Activated T-helper 1 cell treated with anti-CD3 and anti-CD28 coated beads, Interleukin-2, amount 50 U/mL, for 16 hours (primary cell): ENCODE results near the gene NOS1AP.
"Not testable (repeated sequence)": the region's sequence is repeated elsewhere in the genome, so short reads cannot be mapped to it uniquely, and the experiment has no call there.

ENCODE experiments used
- DNase-seq, 2 donors: peaks; one replicate each; pipeline ENCODE4 v3.0.0-alpha.2; 2020; ENCODE audit warnings: low read depth in 1 of 2, low spot score in 1 of 2

Gene NOS1AP

GRCh38 chr1:162056579-162056978 lies 12.9 kb upstream of the NOS1AP start:
- no peak for DNase-seq

DNA sequence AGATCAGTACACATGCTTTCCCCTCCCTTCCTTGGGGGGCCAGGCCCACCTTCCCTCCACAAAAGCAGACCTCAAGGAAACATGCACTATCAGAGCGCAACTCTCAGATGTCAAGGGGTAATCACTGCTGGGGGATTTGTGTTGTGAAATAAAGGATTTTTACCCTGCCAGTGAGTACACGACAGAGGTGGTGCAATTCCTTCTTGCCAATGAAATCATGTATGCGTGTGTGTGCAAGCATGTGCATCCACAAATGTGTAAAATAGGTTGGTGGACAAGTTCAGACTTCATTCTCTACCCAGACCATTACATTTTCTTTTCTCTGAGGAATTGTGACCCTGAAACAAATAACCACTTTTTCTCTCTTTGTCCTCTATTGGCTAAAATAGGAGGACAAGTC lies 9.8 kb upstream of the NOS1AP start:
- no peak for DNase-seq

DNA sequence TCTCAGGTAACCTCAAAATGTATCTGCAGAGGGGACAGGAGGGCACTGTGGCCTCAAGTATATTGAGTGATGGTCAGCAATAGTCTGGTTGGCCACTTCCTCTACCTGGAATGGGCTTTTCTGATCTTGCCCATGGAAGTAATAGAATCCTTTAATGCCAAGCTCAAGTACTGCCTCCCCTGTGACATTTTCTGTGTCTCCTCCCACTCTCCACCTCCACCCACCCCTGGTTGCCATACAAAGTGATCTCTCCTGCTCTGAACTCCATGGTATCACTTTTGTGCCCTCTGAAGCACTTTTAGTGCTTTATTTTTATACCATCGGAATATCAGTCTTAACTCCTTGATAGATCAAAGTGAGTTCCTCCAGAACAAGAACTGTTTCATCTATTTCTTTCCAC lies 9.2 kb upstream of the NOS1AP start:
- no peak for DNase-seq

GRCh38 chr1:162062542-162063015 lies 6.9 kb upstream of the NOS1AP start:
- no peak for DNase-seq

- no peak for DNase-seq
Observed at GRCh38 chr1:162065016-162065415, 4.5 kb upstream of the NOS1AP start.

GRCh38 chr1:162066836-162067235 lies 2.7 kb upstream of the NOS1AP start:
- not testable (repeated sequence) for DNase-seq

GRCh38 chr1:162067466-162067865 lies 2.0 kb upstream of the NOS1AP start:
- DNase-seq = no peak

- no peak for DNase-seq
Observed at GRCh38 chr1:162068301-162068700, 1.2 kb upstream of the NOS1AP start.

DNA sequence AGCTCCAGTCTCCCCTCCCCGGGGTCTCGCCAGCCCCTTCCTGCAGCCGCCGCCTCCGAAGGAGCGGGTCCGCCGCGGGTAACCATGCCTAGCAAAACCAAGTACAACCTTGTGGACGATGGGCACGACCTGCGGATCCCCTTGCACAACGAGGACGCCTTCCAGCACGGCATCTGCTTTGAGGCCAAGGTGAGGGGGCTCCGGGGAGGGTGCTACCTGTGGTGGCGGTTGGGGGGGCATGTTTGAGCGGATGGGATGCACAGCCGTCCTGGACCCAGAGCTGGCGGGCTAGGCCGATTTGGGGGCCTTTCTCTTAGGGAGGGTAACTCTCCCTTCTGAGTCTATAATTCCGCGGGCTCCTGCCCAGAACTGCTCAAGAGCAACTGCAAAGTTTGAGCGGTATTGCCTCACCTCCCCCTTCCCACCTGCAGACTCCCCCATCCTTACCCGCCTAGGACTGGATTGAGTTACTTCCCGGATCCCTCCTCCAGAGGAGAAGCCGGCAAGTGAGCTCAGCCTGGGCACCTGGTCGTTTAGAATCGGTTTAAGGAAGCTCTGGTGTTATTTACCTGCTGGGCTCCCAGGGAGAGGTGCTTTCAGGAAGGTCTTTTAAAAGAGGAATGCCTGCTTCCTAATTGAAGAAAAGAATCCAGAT lies 730 bp downstream of the NOS1AP start:
- DNase-seq = no peak

DNA sequence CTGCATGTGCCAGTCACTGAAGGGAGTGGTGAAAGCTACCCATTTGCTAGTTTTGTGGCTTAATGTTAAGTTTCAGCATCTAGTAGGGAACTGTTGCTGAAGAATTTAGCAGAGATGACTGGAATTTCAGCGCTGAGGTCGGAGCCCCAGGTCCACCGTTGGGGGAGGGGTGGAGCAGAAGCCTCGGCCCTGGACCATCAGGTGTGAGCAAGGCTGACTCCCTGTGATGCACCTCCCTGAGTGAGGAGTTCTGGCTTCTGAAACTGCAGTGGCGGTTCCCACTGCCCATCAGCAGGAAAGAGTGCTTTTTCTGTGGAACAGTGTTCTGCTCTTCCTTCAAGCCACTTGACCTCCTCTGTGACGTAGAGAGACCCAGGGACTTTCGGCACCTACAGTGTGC lies 1.3 kb downstream of the NOS1AP start:
- DNase-seq = no peak

DNA sequence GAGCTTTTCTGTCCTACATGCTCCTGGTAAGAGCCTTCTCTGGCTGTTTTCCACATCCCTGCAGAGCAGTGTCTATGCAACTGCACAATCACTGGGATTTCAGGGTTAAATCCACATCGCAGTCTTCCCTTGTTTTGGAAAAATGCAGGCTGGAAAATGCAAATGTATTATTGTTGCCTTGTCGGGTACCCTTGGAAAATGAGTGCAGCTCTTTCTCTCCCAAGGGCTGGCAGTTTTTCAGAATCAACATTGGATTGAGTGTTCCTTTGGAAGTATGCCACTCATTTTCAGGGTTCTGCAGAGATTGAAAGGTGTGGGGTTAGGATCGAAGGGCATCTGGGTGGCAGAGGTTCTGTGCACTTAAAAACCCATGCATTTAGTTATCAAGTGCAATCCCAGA lies 3.2 kb downstream of the NOS1AP start:
- no peak for DNase-seq

DNA sequence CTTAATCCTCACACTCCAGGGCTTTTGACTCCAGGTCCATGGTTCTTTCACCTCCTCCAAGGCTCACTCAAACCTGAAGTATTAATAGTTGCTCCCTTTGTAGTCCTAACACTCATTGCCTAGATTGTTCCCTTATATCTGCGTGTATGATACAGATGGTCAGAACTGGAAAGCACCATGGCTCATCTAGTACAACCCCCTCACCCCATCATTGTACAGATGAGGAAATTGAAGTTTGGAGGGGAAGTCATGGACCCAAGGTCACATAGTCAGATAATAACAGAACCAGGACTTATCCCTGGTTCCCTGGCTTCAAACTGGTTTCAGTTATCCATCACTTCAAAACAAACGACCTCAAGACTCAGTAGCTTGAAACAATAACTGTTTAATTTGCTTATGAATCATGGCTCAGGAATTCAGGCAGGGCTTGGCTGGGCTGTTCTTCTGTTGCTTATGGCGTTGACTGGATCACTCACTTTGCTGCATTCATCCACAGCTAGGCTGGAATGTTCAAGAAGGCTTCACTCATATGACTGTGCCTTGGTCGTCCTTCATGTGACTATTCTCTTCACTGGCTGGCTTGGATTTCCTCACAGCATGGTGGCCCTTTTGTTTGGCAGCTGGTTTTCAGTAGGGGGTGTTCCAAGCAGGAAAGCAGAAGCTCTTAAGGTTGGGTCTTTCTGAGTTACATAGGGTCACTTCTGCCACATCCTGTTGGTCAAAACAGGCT lies 5.0 kb downstream of the NOS1AP start:
- no peak for DNase-seq

DNA sequence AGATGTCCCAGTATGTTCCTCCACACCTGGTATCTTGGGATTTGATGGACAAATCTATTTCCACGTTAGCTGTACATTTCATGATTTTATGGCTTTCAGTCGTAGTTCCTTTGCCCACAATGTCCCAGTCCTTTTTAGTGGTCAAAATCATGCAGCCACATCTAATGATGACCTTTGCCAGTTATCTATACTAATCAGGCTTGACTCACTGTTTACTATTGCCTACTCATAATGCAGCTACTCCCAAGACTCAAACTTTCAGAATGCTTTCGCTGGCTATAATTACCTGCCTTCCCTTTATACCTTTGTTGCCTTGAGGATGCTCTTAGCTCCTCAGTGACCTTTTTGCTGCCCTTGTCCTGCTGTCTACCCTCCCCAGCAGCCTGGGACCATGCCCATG lies 6.4 kb downstream of the NOS1AP start:
- DNase-seq = no peak

DNA sequence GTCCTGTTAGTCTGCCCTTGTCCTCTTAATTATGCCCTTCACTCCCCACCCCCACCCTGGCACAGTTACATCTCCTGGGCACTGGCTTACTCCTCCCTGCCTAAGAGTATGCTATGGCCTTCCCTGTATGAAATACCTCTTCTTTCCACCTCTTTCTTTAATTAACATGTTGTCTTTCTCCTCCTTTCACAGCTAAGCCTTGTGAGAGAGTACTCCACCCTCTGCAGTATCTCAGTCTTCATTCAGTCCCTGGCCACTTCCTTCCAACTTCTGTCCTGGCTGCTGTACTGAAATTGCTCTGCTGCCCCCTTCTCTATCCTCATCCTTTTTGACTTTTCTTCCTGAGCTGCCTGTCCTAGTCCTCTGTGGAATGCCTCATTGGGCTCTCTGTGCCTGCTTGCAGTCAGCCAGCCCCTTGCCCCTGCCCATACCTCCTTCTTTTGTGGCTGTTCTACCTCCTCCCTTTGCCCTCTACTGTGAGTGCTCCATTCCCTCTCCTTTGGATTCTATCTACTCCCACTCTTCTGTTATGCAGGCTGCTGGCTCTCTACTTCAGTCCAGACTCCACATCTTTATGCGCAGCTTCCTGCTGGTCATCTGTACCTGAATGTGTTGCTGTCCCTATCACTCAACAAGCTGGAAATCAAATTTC lies 8.3 kb downstream of the NOS1AP start:
- no peak for DNase-seq

DNA sequence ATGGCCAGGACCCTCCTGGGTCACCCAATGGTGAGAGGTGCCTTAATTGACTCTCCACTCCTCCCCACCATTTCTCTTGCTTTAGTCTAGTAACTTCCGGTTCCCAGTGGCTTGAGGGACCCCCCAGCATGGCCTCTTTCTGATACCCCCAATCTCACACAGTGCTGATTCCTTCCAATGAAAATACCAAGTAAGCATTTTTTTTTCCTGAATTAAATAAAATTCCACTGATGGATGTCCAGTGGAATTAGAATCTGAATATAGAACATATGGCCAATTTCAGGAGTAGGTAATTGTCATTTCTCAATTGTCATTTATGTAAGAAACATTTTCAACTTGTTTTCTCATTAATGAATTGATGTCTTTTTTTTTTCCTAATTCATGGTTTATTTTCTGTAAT lies 9.5 kb downstream of the NOS1AP start:
- DNase-seq = no peak

GRCh38 chr1:162080472-162081015 lies 11.1 kb downstream of the NOS1AP start:
- no peak for DNase-seq

- DNase-seq = no peak
Observed at GRCh38 chr1:162081316-162081715, 11.8 kb downstream of the NOS1AP start.

DNA sequence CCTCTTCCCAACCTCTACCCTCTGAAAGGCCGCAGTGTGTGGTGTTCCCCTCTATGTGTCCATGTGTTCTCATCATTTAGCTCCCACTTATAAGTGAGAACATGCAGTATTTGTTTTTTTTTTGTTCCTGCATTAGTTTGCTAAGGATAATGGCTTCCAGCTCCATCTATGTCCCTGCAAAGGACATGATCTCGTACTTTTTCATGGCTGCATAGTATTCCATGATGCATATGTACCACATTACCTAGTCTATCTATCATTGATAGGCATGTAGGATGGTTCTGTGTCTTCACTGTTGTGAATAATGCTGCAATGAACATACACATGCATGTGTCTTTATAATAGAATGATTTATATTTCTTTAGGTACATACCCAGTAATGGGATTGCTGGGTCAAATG lies 12.6 kb downstream of the NOS1AP start:
- DNase-seq = not testable (repeated sequence)

DNA sequence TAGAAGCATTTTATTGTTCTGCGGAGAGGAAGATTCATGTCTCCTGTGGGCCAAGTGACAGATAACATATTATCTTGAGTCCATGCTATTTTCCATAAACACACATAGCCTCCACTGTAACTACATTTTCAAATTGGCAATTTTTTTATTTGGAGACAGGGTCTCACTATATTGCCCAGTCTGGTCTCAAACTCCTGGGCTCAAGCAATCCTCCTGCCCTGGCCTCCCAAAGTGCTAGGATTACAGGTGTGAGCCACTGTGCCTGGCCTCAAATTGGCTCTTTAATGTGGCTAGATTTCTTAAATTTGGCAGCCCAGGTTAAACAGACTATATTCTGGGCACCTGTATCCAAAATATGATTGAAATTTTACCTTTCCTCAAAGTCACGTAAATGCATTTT lies 13.8 kb downstream of the NOS1AP start:
- no peak for DNase-seq

DNA sequence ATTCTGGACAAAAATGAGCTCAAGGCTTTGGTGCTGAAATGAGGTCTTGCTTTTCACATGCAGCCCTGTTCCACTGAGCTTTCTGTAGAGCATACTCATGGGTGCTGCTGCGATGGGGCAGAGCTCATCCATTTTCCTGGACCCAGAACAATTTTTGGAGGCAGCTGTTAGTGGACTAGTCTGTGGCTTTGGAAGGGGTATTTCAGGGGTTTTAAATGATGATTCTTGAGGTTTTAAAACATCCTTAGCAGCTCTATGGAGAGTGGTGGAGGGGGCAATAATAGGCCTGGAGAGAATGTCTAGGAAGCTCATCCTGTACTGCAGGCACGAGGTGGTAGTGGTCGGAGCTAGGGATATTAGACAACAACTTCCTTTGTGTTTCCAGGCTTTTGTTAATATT lies 16.5 kb downstream of the NOS1AP start:
- no peak for DNase-seq

- DNase-seq = no peak
Observed at GRCh38 chr1:162087111-162087510, 17.6 kb downstream of the NOS1AP start.

GRCh38 chr1:162087574-162087973 lies 18.1 kb downstream of the NOS1AP start:
- no peak for DNase-seq
